Measurements from ENCODE around the gene PITRM1.

PITRM1 gene

GRCh38 chr10:3185386-3185785 lies 12.8 kb upstream of the PITRM1 start:
- no peak overlapping the region for H3K27ac ChIP-seq (ENCODE audit: low read depth, low read length, poor library complexity, severe bottlenecking)
- no peaks in the 10 kb centered on the region for H3K36me3 ChIP-seq (ENCODE audit: insufficient read depth, low read length)
- no peaks in the 10 kb centered on the region; the same call in 1 of the 2 replicates for H3K27me3 ChIP-seq (ENCODE audit: insufficient read depth, low read length)
- H3K9me3 ChIP-seq (ENCODE audit: low read length): no peaks in the 10 kb centered on the region
- H3K9me2 ChIP-seq (ENCODE audit: low read depth, low read length): no peaks in the 10 kb centered on the region
- TF ChIP-seq EZH2 (IDR thresholded peaks at IDR 0.05; ENCODE audit: borderline replicate concordance, low read length): no peak
- TF ChIP-seq, protein P1, sequence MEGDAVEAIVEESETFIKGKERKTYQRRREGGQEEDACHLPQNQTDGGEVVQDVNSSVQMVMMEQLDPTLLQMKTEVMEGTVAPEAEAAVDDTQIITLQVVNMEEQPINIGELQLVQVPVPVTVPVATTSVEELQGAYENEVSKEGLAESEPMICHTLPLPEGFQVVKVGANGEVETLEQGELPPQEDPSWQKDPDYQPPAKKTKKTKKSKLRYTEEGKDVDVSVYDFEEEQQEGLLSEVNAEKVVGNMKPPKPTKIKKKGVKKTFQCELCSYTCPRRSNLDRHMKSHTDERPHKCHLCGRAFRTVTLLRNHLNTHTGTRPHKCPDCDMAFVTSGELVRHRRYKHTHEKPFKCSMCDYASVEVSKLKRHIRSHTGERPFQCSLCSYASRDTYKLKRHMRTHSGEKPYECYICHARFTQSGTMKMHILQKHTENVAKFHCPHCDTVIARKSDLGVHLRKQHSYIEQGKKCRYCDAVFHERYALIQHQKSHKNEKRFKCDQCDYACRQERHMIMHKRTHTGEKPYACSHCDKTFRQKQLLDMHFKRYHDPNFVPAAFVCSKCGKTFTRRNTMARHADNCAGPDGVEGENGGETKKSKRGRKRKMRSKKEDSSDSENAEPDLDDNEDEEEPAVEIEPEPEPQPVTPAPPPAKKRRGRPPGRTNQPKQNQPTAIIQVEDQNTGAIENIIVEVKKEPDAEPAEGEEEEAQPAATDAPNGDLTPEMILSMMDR (IDR thresholded peaks at IDR 0.05; ENCODE audit: low read length): no peak
- no peak overlapping the region for H3K9ac ChIP-seq (ENCODE audit: low read length)
- no peak overlapping the region for H3K4me3 ChIP-seq (ENCODE audit: low read depth, low read length, poor library complexity, severe bottlenecking)
- H2AFZ ChIP-seq (ENCODE audit: low read length): no peak overlapping the region
- H3K4me2 ChIP-seq (ENCODE audit: low read length): no peak overlapping the region
- H3F3A ChIP-seq (ENCODE audit: insufficient read depth, low read length): no peaks in the 10 kb centered on the region
- no peaks in the 10 kb centered on the region for H4K20me1 ChIP-seq (ENCODE audit: insufficient read depth, low read length)
- no peaks in the 10 kb centered on the region for H3K4me1 ChIP-seq (ENCODE audit: insufficient read depth, low read length, severe bottlenecking)
- no peaks in the 10 kb centered on the region for H3K79me2 ChIP-seq (ENCODE audit: insufficient read depth, low read length)

DNA sequence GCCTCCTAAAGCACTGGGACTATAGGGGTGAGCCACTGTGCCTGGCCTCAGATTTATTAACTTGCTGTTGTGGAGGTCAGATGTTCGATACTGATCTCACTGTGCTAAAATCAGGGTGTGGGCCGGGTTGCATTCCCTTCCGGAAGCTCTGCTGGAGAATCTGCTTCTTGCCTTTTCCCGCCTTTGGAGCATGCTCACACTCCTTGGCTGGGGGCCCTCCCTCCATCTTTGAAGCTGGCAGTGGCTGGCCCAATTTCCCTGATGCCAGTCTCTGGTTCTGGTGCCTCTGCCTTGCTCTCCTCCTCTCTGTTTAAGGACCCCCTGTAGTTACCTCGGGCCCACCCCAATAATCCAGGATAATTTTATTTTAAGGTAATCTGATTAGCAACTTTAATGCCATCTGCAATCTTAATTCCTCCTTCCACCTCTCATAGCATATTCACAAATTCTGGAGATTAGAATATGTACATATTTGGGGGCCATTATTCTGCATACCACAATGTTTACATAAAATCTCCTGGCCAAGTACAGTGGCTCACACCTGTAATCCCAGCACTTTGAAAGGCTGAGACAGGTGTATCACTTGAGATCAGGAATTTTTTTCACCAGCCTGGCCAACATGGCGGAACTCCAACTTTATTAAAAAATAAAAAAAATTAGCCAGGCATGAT lies 7.9 kb upstream of the PITRM1 start:
- Histone ChIP-seq H3K27ac (ENCODE audit: low read depth, low read length, poor library complexity, severe bottlenecking) (no peak overlapping the region), H3K9ac (ENCODE audit: low read length) (no peak overlapping the region), H3K36me3 (ENCODE audit: insufficient read depth, low read length) (no peaks in the 10 kb centered on the region; the same call in 1 of the 2 replicates), H3K27me3 (ENCODE audit: insufficient read depth, low read length) (peaks cover 4% of the 10 kb centered on the region; the same call in 1 of the 2 replicates), H3K4me3 (ENCODE audit: low read depth, low read length, poor library complexity, severe bottlenecking) (no peak overlapping the region), H2AFZ (ENCODE audit: low read length) (no peak overlapping the region), H3F3A (ENCODE audit: insufficient read depth, low read length) (no peaks in the 10 kb centered on the region), H3K9me3 (ENCODE audit: low read length) (no peaks in the 10 kb centered on the region), H3K79me2 (ENCODE audit: insufficient read depth, low read length) (no peaks in the 10 kb centered on the region), H4K20me1 (ENCODE audit: insufficient read depth, low read length) (no peaks in the 10 kb centered on the region), H3K9me2 (ENCODE audit: low read depth, low read length) (no peaks in the 10 kb centered on the region), H3K4me2 (ENCODE audit: low read length) (no peak overlapping the region), H3K4me1 (ENCODE audit: insufficient read depth, low read length, severe bottlenecking) (no peaks in the 10 kb centered on the region)
- no peak for TF ChIP-seq EZH2 (IDR thresholded peaks at IDR 0.05; ENCODE audit: borderline replicate concordance, low read length)
- TF ChIP-seq, protein P1 (IDR thresholded peaks at IDR 0.05; ENCODE audit: low read length): no peak

GRCh38 chr10:3179174-3179573 lies 6.6 kb upstream of the PITRM1 start:
- Histone ChIP-seq H3K79me2 (ENCODE audit: insufficient read depth, low read length) (no peaks in the 10 kb centered on the region), H3K9me2 (ENCODE audit: low read depth, low read length) (no peaks in the 10 kb centered on the region), H2AFZ (ENCODE audit: low read length) (no peak overlapping the region), H3K27me3 (ENCODE audit: insufficient read depth, low read length) (peaks cover 4% of the 10 kb centered on the region; the same call in 1 of the 2 replicates), H3F3A (ENCODE audit: insufficient read depth, low read length) (no peaks in the 10 kb centered on the region), H3K4me2 (ENCODE audit: low read length) (no peak overlapping the region), H3K27ac (ENCODE audit: low read depth, low read length, poor library complexity, severe bottlenecking) (no peak overlapping the region), H3K4me3 (ENCODE audit: low read depth, low read length, poor library complexity, severe bottlenecking) (no peak overlapping the region), H3K9ac (ENCODE audit: low read length) (no peak overlapping the region), H3K9me3 (ENCODE audit: low read length) (no peaks in the 10 kb centered on the region), H4K20me1 (ENCODE audit: insufficient read depth, low read length) (no peaks in the 10 kb centered on the region), H3K36me3 (ENCODE audit: insufficient read depth, low read length) (no peaks in the 10 kb centered on the region; the same call in 1 of the 2 replicates), H3K4me1 (ENCODE audit: insufficient read depth, low read length, severe bottlenecking) (peaks cover under 1% of the 10 kb centered on the region)
- no peak for TF ChIP-seq EZH2 (IDR thresholded peaks at IDR 0.05; ENCODE audit: borderline replicate concordance, low read length)
- TF ChIP-seq, protein P1 (IDR thresholded peaks at IDR 0.05; ENCODE audit: low read length): no peak
